Activated naive CD4-positive, alpha-beta T cell treated with anti-CD3 and anti-CD28 coated beads, Interleukin-2, amount 10 ng/mL, durations not matched to agents 7 days and 5 days (primary cell): Measurements from ENCODE around the gene HRH1.

Experiments used
- CTCF ChIA-PET: fragments of 350-600 bp; sonication (Branson Sonifier 250); formaldehyde crosslinking; loops from one replicate; lab custom pipeline; 2021; ENCODE audit warnings: antibody characterized with exemption; lab: Charles Lee
- DNase-seq: peaks from one replicate; pipeline ENCODE4 v3.0.0-alpha.2; 2020
- H3K27ac Mint-ChIP-seq: one replicate; pipeline ENCODE4 v1.8.0; 2021; ENCODE audit warnings: mild to moderate bottlenecking, moderate library complexity, mixed read lengths
- H3K27me3 Mint-ChIP-seq: one replicate; pipeline ENCODE4 v1.8.0; 2021; ENCODE audit warnings: mild to moderate bottlenecking, mixed read lengths
- H3K36me3 Mint-ChIP-seq: one replicate; pipeline ENCODE4 v1.8.0; 2021; ENCODE audit warnings: mixed read lengths
- H3K4me1 Mint-ChIP-seq: one replicate; pipeline ENCODE4 v1.8.0; 2021; ENCODE audit warnings: mixed read lengths
- H3K4me3 Mint-ChIP-seq: one replicate; pipeline ENCODE4 v1.8.0; 2021; ENCODE audit warnings: mild to moderate bottlenecking, moderate library complexity, mixed read lengths
- H3K9me3 Mint-ChIP-seq: one replicate; pipeline ENCODE4 v1.8.0; 2021; ENCODE audit warnings: mixed read lengths

HRH1 gene

DNA sequence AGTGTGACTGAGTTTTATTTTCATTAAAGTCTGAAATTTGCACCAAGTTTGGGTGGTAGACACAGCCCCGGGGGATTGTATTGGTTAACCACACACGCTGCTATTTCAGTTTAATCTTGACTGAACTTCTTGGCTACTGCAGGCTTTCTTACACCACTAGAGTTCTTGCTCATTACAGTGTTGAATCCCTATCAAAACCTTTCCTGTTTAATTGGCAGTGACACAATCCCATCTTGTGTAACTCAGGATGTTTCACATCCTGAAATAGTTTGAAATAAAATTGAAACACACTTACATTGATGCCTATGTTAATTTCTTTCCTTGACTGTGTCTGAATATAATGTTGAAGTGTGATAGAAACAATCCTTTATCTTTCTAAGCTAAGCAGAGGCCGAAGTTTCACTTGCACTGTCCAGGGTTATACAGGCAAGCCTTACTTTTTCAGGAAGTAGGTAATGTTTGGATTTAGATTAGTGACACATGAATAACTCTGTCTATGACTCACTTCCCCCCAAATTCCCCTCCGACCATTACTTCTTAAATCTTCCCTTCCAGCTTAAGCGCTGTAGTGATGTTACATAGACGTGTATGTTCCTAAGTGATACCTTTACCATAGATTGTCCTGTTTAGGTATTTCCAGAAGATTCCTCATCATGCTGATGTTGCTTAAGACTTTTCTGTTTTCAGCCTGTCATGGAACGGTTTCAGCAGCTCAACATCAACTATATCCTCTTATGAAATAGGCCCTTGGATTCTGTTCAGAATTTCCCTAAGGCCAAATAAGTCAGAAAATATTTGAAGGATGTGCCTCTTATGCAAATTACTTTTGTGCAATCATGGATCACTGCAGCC, 134.7 kb downstream of the HRH1 start:
- CTCF ChIA-PET = interaction anchor here (0.7 to 1.3 kb wide), 2 partner anchors 10 to 406 kb away, joined by 3 to 4 read pairs; no protein-coding TSS in a partner anchor
- no peak for DNase-seq
- Mint-ChIP-seq H3K4me3 (no peak overlapping the region), H3K27me3 (no peaks in the 10 kb centered on the region), H3K36me3 (peaks cover 32% of the 10 kb centered on the region), H3K4me1 (peaks cover 56% of the 10 kb centered on the region), H3K9me3 (no peaks in the 10 kb centered on the region), H3K27ac (peak overlapping the region; percentile 49)

DNA sequence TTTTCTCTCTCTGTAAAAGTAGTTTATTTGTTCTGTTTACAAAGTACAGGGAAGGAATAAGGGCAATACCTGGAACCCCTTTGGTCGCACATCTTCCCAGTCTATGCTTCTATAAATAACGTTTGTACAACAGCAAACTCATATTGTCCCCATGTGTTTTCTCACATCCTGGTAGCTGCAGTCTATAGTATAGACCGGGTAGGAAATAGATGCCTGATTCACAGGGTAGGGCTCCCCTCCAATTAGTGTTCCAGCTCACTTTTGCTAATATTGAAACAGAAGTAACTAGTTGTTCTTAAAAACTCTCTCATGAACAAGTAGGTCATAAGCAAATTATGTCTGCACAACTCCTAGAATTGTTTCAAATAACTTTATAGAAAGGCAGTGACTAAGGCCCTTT, 135.6 kb downstream of the HRH1 start:
- no peaks in the 10 kb centered on the region for H3K9me3 Mint-ChIP-seq
- CTCF ChIA-PET = interaction anchor here (1.5 to 2.1 kb wide), 2 partner anchors 11 to 18 kb away, joined by 5 read pairs; partner anchors contain the start of gene ATG7
- no peak overlapping the region for H3K4me3 Mint-ChIP-seq
- no peak overlapping the region for H3K27ac Mint-ChIP-seq
- H3K4me1 Mint-ChIP-seq = peaks cover 56% of the 10 kb centered on the region
- peaks cover 32% of the 10 kb centered on the region for H3K36me3 Mint-ChIP-seq
- no peak for DNase-seq
- no peaks in the 10 kb centered on the region for H3K27me3 Mint-ChIP-seq

DNA sequence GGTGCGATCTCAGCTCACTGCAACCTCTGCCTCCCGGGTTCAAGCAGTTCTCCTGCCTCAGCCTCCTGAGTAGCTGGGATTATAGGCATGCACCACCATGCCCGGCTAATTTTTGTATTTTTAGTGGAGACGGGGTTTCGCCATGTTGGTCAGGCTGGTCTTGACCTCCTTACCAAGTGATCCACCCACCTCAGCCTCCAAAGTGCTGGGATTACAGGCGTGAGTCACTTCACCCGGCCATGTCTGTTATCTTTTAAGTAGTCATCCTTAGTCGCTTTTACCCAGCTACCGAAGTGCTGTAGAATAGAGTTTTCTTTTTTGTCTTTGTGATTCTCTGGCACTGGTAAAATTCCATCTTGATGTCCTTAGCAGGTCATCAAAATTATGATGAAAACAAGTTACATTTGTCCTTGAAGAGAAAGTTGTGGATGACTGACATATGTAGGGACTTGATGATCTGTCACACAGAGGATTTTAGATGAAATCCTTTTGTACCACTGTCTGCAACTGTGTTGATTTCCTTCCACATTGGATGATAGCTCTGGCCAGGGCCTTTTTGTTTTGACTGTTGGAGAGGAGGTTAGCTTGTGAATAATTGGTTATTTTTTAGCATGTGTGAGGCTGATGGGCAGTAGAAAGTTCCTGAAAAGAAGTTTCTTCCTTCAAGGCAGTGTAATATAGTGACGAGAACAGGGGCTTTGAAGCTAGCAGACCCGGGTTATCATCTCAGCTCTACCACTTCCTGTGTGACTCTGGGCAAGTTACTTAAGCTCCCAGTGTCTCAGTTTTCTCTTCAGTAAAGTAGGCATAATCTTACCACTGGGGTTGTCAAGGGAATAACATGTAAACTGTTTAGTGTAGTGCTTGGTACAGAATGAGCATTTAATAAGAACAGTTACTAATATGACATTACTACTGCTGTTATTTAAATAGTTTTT, 136.7 kb downstream of the HRH1 start:
- Mint-ChIP-seq H3K27ac (peak overlapping the region; percentile 91), H3K27me3 (no peaks in the 10 kb centered on the region), H3K36me3 (peaks cover 29% of the 10 kb centered on the region), H3K4me1 (peaks cover 56% of the 10 kb centered on the region), H3K4me3 (no peak overlapping the region), H3K9me3 (no peaks in the 10 kb centered on the region)
- peak; percentile 45 for DNase-seq
- CTCF ChIA-PET = interaction anchor here (0.9 to 2.1 kb wide), 6 partner anchors 8 to 44 kb away, joined by 3 to 7 read pairs (median 4); partner anchors contain the start of gene ATG7

DNA sequence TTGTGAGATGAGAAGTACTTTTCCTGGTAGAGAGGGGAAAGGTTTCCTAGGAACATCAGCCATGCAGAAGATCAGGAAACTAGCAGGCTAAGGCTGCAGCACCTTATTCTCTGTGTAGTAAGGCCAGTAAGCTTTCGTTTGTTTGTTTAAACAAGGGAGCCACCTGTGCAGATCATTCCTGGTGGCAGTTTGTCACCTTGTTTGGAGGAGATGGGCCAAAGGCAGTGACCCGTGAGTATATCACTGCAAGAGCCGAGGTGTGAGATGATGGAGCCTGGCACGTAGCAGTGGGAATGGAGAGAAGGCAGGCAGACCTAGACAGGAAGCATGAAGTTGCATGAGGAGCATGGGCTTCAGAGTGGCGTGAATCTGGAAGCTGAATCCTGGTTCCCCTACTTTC, 137.5 kb downstream of the HRH1 start:
- H3K4me3 Mint-ChIP-seq = no peak overlapping the region
- no peaks in the 10 kb centered on the region for H3K27me3 Mint-ChIP-seq
- no peaks in the 10 kb centered on the region for H3K9me3 Mint-ChIP-seq
- H3K4me1 Mint-ChIP-seq = peaks cover 56% of the 10 kb centered on the region
- H3K27ac Mint-ChIP-seq = peak overlapping the region; percentile 91
- H3K36me3 Mint-ChIP-seq = peaks cover 26% of the 10 kb centered on the region
- CTCF ChIA-PET = interaction anchor here (0.9 to 2.1 kb wide), 4 partner anchors 9 to 43 kb away, joined by 3 to 7 read pairs (median 4); no protein-coding TSS in a partner anchor
- DNase-seq = no peak

DNA sequence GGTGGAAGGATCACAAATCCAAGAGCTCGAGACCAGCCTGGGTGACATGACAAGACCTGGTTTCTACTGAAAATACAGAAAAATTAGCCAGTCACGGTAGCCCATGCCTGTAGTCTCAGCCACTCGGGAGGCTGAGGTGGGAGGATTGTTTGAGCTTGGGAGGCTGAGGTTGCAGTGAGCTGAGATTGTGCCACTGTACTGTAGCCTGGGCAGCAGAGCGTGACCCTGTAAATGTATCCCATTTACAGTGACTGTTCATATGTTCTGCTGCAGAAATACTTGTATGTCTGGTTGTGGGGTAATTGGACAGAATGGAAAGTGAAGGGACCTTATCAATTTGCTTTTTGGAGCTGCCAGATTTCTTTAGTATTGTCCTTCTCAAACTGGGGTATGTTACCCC, 142.8 kb downstream of the HRH1 start:
- Mint-ChIP-seq H3K4me3 (no peak overlapping the region), H3K36me3 (peaks cover 26% of the 10 kb centered on the region), H3K27me3 (no peaks in the 10 kb centered on the region), H3K4me1 (peaks cover 12% of the 10 kb centered on the region), H3K27ac (no peak overlapping the region), H3K9me3 (no peaks in the 10 kb centered on the region)
- no peak for DNase-seq
- CTCF ChIA-PET = interaction anchor here (0.5 to 1.5 kb wide), 2 partner anchors 31 to 38 kb away, joined by 3 to 4 read pairs; no protein-coding TSS in a partner anchor

DNA sequence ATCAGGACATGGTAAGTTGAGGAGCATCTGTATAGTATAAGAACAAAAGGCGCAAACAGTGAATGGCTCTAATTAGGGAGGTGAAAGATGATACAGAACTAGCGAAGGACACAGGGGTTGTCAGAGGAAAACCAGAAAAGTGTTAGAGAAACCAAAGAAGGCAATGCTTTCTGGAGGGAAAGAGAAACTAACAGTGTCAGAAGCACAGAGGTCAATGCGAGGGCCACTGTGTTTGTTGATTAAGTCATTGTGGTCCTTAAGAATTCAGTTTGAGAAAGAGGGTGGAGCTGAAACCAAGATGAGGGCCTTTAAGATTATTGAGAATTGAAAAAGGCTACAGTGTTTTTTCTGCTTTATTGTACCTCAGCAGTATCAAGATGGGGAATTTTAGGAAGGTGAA, 146.7 kb downstream of the HRH1 start:
- CTCF ChIA-PET = interaction anchor here (1.1 kb wide), 1 partner anchor 29 kb away, joined by 3 read pairs; the partner anchor contains the start of gene ATG7
- no peak for DNase-seq
- no peaks in the 10 kb centered on the region for H3K27me3 Mint-ChIP-seq
- no peaks in the 10 kb centered on the region for H3K9me3 Mint-ChIP-seq
- H3K36me3 Mint-ChIP-seq = peaks cover 49% of the 10 kb centered on the region
- no peak overlapping the region for H3K27ac Mint-ChIP-seq
- H3K4me3 Mint-ChIP-seq = no peak overlapping the region
- peaks cover 20% of the 10 kb centered on the region for H3K4me1 Mint-ChIP-seq

DNA sequence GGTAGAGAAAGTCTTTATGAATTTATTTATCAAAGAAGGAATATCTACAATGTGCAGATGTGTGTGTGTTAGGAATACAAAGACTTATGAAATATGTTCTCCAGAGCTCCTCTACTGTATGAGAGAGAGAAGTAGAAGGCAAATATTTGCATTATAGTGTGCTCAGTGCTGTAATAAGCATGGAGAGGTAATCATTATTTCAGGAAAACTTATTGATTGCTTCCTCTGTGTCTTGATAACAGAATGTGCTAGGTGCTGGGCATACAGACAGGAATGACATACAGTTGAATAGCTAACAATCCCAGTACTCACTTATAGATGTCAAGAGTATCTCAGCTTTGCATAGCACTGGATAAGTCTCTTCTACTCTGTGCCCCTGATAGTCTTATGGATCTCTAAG, 148.2 kb downstream of the HRH1 start:
- no peaks in the 10 kb centered on the region for H3K27me3 Mint-ChIP-seq
- peaks cover 35% of the 10 kb centered on the region for H3K4me1 Mint-ChIP-seq
- no peak overlapping the region for H3K27ac Mint-ChIP-seq

DNA sequence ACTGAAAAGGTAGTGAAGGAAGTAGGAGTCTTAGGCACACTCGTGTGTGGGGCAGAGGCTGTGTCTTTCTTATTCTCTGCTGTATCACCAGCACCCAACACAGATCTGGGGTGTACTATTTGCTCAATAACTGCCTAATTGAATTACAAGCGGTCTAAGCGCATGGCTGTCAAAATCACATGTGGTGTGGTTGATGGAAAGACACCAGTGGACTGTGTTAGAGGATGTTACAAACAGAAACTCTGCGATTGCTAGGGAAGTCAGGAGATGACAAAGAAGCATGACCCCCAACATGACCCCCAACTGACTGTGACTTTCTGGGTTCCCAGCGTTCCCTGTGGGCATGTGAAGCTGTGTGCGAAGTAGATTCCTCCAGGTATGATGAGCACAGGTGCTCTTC, 149.9 kb downstream of the HRH1 start:
- Mint-ChIP-seq H3K4me1 (peaks cover 37% of the 10 kb centered on the region), H3K9me3 (no peaks in the 10 kb centered on the region), H3K4me3 (no peak overlapping the region), H3K27ac (no peak overlapping the region), H3K27me3 (no peaks in the 10 kb centered on the region), H3K36me3 (peaks cover 61% of the 10 kb centered on the region)
- CTCF ChIA-PET = interaction anchor here (1.6 kb wide), 1 partner anchor 68 kb away, joined by 4 read pairs; no protein-coding TSS in a partner anchor
- DNase-seq = no peak

More for the DNA sequence above, 148.2 kb downstream of the HRH1 start:
- CTCF ChIA-PET = interaction anchor here (0.8 to 1.4 kb wide), 2 partner anchors 12 to 24 kb away, joined by 3 read pairs; no protein-coding TSS in a partner anchor
- peaks cover 56% of the 10 kb centered on the region for H3K36me3 Mint-ChIP-seq
- no peak overlapping the region for H3K4me3 Mint-ChIP-seq
- no peak for DNase-seq
- no peaks in the 10 kb centered on the region for H3K9me3 Mint-ChIP-seq

DNA sequence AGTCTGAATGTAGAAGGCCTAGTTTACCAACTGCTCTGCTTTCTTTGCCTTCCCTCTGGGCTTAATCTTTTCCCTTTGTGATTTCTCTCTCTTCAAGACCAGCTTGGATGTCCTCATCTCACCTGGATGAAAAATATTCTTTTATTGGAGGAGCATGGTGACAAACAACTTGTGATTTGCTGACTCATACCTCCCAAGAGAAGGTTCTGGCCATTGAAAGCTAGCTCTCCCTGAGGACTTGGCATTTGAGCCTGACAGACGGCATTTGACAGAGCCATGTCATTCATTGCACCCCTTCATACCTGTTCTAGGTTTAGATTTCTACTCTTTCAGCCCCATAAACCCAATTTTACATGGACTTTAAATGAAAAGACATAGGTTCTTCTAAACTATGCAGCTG, 151.2 kb downstream of the HRH1 start:
- Mint-ChIP-seq H3K4me1 (peaks cover 35% of the 10 kb centered on the region), H3K4me3 (no peak overlapping the region), H3K36me3 (peaks cover 58% of the 10 kb centered on the region), H3K27ac (no peak overlapping the region), H3K9me3 (no peaks in the 10 kb centered on the region), H3K27me3 (no peaks in the 10 kb centered on the region)
- DNase-seq = no peak
- CTCF ChIA-PET = interaction anchor here (1.6 kb wide), 1 partner anchor 70 kb away, joined by 4 read pairs; no protein-coding TSS in a partner anchor

DNA sequence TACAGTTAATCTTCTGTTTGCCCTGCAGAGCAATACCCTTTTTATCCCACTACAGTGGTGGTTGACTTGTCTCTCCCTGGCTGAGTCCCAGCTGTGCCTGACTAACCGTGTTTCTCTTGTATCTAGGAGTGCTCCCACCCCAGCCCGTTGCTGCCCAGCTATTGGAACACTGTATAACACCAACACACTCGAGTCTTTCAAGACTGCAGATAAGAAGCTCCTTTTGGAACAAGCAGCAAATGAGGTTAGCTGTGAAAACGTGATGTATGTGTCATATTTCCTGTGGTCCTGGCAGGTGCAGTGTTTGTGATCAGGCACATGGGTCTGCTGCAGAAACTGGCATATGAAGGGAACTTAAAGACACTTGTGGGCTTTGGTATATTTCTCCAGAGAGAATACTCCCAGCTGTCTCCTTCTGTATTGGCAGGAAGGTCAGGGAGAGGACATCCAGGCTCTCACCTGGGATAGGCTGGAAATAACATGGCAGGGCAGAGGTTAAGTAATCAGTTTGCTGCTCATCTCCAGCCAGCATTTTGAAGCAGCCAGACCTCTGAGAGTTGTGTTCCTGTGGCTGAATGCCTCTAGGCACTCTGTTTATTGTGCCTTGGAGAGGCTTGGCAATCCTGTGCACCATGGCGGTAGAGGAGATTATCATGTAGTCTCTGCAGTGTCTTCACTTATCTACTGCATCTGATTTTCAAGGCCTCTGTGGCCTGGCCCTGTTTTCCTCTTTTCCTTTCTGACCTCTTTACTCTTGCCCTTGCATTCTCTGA, 152.7 kb downstream of the HRH1 start:
- no peaks in the 10 kb centered on the region for H3K9me3 Mint-ChIP-seq
- CTCF ChIA-PET = interaction anchor here (1.2 kb wide), 2 partner anchors 27 to 71 kb away, joined by 3 to 6 read pairs; no protein-coding TSS in a partner anchor
- DNase-seq = peak; percentile 49
- peaks cover 57% of the 10 kb centered on the region for H3K36me3 Mint-ChIP-seq
- peaks cover 29% of the 10 kb centered on the region for H3K4me1 Mint-ChIP-seq
- H3K4me3 Mint-ChIP-seq = no peak overlapping the region
- no peaks in the 10 kb centered on the region for H3K27me3 Mint-ChIP-seq
- H3K27ac Mint-ChIP-seq = peak overlapping the region; percentile 86

DNA sequence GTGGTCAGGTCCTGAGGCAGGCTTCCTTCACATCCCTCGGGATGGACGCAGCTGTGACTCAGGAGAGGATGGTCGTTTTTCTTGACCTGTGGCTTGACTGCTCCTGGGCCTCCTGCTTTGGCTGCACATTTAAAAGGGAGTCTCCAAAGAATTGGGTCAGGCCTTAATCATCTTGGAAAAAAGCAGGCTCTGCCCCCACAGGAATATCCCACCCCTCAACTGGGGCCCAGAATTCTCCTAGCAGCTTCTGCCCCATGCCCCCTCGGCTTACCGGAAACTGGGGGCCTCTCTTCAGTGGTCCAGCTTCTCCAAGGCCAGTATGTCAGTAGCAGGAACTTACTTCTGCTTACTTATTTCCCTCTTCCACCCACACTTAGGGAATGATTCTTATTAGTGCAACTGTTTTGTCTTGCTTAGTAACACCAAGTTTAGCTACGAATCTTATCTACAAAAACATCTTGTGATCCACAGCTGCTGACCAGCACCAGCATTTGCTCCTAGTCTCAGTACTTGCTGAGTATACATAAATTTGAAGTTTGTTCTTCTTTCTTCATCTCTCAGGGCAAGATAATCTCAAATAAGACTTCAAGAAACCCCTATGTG, 153.6 kb downstream of the HRH1 start:
- peaks cover 29% of the 10 kb centered on the region for H3K4me1 Mint-ChIP-seq
- peaks cover 50% of the 10 kb centered on the region for H3K36me3 Mint-ChIP-seq
- CTCF ChIA-PET = interaction anchor here (1.2 kb wide), 1 partner anchor 71 kb away, joined by 3 read pairs; no protein-coding TSS in a partner anchor
- no peaks in the 10 kb centered on the region for H3K27me3 Mint-ChIP-seq
- no peaks in the 10 kb centered on the region for H3K9me3 Mint-ChIP-seq
- no peak overlapping the region for H3K4me3 Mint-ChIP-seq
- no peak for DNase-seq
- H3K27ac Mint-ChIP-seq = no peak overlapping the region

DNA sequence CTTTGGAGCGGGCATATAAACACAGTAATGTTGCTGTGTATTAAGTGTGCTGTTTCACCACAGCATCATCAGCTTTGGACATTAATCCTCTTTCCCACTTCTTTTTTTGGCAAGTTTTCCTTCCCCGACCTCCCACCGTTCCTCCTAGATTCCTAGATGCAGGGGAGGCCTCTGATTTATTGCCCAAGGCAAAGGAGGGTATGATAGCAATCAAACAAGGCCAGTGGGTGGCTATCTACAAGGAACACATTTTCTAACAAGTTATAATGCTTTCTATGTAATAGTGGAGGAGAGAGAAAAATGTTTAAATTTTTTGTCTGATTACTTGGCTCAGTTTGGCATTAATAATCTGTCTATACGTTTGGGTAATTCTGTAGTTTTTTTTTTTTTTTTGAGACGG, 156.0 kb downstream of the HRH1 start:
- Mint-ChIP-seq H3K9me3 (no peaks in the 10 kb centered on the region), H3K4me1 (peaks cover 24% of the 10 kb centered on the region), H3K27ac (no peak overlapping the region), H3K27me3 (no peaks in the 10 kb centered on the region), H3K4me3 (no peak overlapping the region), H3K36me3 (peaks cover 50% of the 10 kb centered on the region)
- no peak for DNase-seq
- CTCF ChIA-PET = no interaction called here

DNA sequence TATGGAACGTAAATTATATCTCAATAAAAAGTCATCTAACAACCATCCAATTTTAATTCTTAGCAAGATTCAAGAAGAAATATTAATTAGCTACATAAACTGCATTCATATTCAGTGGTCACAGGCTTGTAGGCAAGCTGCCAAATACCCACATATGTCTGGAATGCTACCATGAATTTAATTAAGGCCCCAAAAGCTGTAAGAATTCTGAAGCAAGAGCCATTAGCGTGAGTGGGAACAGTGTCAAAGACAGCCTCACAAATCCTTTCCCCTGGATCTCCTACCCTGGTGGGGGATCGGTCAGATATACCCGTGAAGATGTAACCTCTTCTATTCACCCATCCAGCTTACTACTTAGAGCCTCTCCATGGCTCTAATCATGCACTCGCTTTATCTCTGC, 157.9 kb downstream of the HRH1 start:
- no peak overlapping the region for H3K4me3 Mint-ChIP-seq
- H3K27ac Mint-ChIP-seq = no peak overlapping the region
- H3K27me3 Mint-ChIP-seq = no peaks in the 10 kb centered on the region
- H3K9me3 Mint-ChIP-seq = no peaks in the 10 kb centered on the region
- DNase-seq = no peak
- CTCF ChIA-PET = interaction anchor here (1.8 kb wide), 1 partner anchor 76 kb away, joined by 5 read pairs; no protein-coding TSS in a partner anchor
- peaks cover 5% of the 10 kb centered on the region for H3K4me1 Mint-ChIP-seq
- H3K36me3 Mint-ChIP-seq = peaks cover 51% of the 10 kb centered on the region
